Measurements from ENCODE around the gene MZB1. TPM values are rescaled to one million over a fixed set of nuclear protein-coding genes. Genes with fewer than 3 reads are reported as not detected.
A peak's percentile ranks its signal among the peaks of the same experiment; 100 is the strongest.

The MZB1 gene
- total RNA-seq, 2 donors from 2014 or later: 12.2 TPM; not detected in 1

GRCh38 chr5:139416651-139417050, 26.9 kb upstream of the MZB1 start:
- Histone ChIP-seq H3K4me3 (no peak overlapping the region), H3K27ac (peak overlapping the region in 1 of 4 donors; percentile 46), H3K27me3 (no peaks in the 10 kb centered on the region), H3K9me3 (no peaks in the 10 kb centered on the region), H3K36me3 (replicated peaks in 1 of 2; ENCODE audit: insufficient read depth in 1 of 2, low read depth in 2 of 2) (no peaks in the 10 kb centered on the region), H3K4me1 (peaks cover 11% of the 10 kb centered on the region)
- DNase-seq (no peak), ATAC-seq (no peak)
- TF ChIP-seq CTCF (IDR thresholded peaks at IDR 0.05): no peak
- no peak for TF ChIP-seq POLR2A (IDR thresholded peaks at IDR 0.05)
- WGBS, 2 donors: 84 to 90% methylated on average over 9 of the region's 9 CpGs
- intact Hi-C loops (cut with DNase I): no loop called here

- no peaks in the 10 kb centered on the region for H3K9me3 ChIP-seq
- H3K27me3 ChIP-seq: no peaks in the 10 kb centered on the region
- ATAC-seq (no peak), DNase-seq (no peak)
- no peaks in the 10 kb centered on the region for H3K36me3 ChIP-seq (replicated peaks in 1 of 2; ENCODE audit: insufficient read depth in 1 of 2, low read depth in 2 of 2)
- intact Hi-C loops (cut with DNase I): no loop called here
- H3K4me1 ChIP-seq: peaks cover 11% of the 10 kb centered on the region
- H3K27ac ChIP-seq: peak overlapping the region in 2 of 4 donors; percentile 46 to 47
- no peak overlapping the region for H3K4me3 ChIP-seq
- no peak for TF ChIP-seq CTCF (IDR thresholded peaks at IDR 0.05)
- TF ChIP-seq POLR2A (IDR thresholded peaks at IDR 0.05): no peak
Observed at GRCh38 chr5:139415869-139416268, 26.2 kb upstream of the MZB1 start.

- intact Hi-C loops (cut with DNase I): no loop called here
- DNase-seq (peak in 1 of 4 donors; percentile 35), ATAC-seq (peak; percentile 62)
- Histone ChIP-seq H3K36me3 (replicated peaks in 1 of 2; ENCODE audit: insufficient read depth in 1 of 2, low read depth in 2 of 2) (no peaks in the 10 kb centered on the region), H3K9me3 (no peaks in the 10 kb centered on the region), H3K4me3 (no peak overlapping the region), H3K27me3 (no peaks in the 10 kb centered on the region), H3K27ac (peak overlapping the region in 2 of 4 donors; percentile 46 to 47), H3K4me1 (peaks cover 11% of the 10 kb centered on the region)
- 50 to 63% methylated on average over 5 to 8 of the region's 8 CpGs for WGBS, 2 donors
- TF ChIP-seq CTCF (IDR thresholded peaks at IDR 0.05) (no peak), POLR2A (IDR thresholded peaks at IDR 0.05) (peak in 1 of 3 donors; percentile 12)
Observed at GRCh38 chr5:139415221-139415861, 25.6 kb upstream of the MZB1 start.

GRCh38 chr5:139414581-139415130, 24.9 kb upstream of the MZB1 start:
- H3K27ac ChIP-seq: peak overlapping the region in 3 of 4 donors; percentile 6 to 47 (median 46)
- no peaks in the 10 kb centered on the region for H3K36me3 ChIP-seq (replicated peaks in 1 of 2; ENCODE audit: insufficient read depth in 1 of 2, low read depth in 2 of 2)
- peaks cover 11% of the 10 kb centered on the region for H3K4me1 ChIP-seq
- WGBS, 2 donors: 73 to 77% methylated on average over 9 of the region's 9 CpGs
- H3K4me3 ChIP-seq: no peak overlapping the region
- H3K27me3 ChIP-seq: no peaks in the 10 kb centered on the region
- no peak for TF ChIP-seq POLR2A (IDR thresholded peaks at IDR 0.05)
- no peak for TF ChIP-seq CTCF (IDR thresholded peaks at IDR 0.05)
- H3K9me3 ChIP-seq: no peaks in the 10 kb centered on the region
- intact Hi-C loops (cut with DNase I): no loop called here
- DNase-seq: no peak
- peak; percentile 25 for ATAC-seq

GRCh38 chr5:139413963-139414362, 24.2 kb upstream of the MZB1 start:
- no peak for ATAC-seq
- Histone ChIP-seq H3K27ac (peak overlapping the region in 1 of 4 donors; percentile 47), H3K27me3 (no peaks in the 10 kb centered on the region), H3K36me3 (replicated peaks in 1 of 2; ENCODE audit: insufficient read depth in 1 of 2, low read depth in 2 of 2) (no peaks in the 10 kb centered on the region), H3K4me1 (peaks cover 11% of the 10 kb centered on the region), H3K9me3 (no peaks in the 10 kb centered on the region), H3K4me3 (no peak overlapping the region)
- 72 to 77% methylated on average over 6 of the region's 6 CpGs for WGBS, 2 donors
- TF ChIP-seq CTCF (IDR thresholded peaks at IDR 0.05) (no peak), POLR2A (IDR thresholded peaks at IDR 0.05) (no peak)
- DNase-seq: no peak
- intact Hi-C loops (cut with DNase I): no loop called here
